ENCODE data around the gene PPM1J. TPM values are rescaled to one million over a fixed set of nuclear protein-coding genes. Genes with fewer than 3 reads are reported as not detected.
A peak's percentile ranks its signal among the peaks of the same experiment; 100 is the strongest.

The PPM1J gene
- total RNA-seq, 1 donor: 1.1 TPM

- Histone ChIP-seq H3K27me3 (ENCODE audit: insufficient read depth, low read length) (no peaks in the 10 kb centered on the region), H3K27ac (ENCODE audit: low read depth, low read length) (peak overlapping the region; percentile 77), H4K20me1 (ENCODE audit: insufficient read depth, low read length) (peaks cover 6% of the 10 kb centered on the region), H2AFZ (ENCODE audit: low read length) (peak overlapping the region; percentile 67), H3K79me2 (ENCODE audit: insufficient read depth, low read length) (peaks cover 54% of the 10 kb centered on the region), H3K4me2 (ENCODE audit: insufficient read depth, low read length) (peak overlapping the region; percentile 85), H3K4me3 (ENCODE audit: insufficient read depth, low read length) (peak overlapping the region; percentile 89), H3K9me3 (ENCODE audit: low read depth, low read length) (no peaks in the 10 kb centered on the region), H3K4me1 (ENCODE audit: insufficient read depth, low read length) (peaks cover 23% of the 10 kb centered on the region), H3K36me3 (ENCODE audit: insufficient read depth, low read length) (peaks cover 14% of the 10 kb centered on the region)
- DNase-seq (ENCODE audit: insufficient read length, low spot score, missing footprints): peak; percentile 89
- no peak for TF ChIP-seq CTCF (IDR thresholded peaks at IDR 0.05; ENCODE audit: extremely low read depth, low read depth, low read length)
Observed at GRCh38 chr1:112674986-112675727, 40.0 kb downstream of the PPM1J start.

GRCh38 chr1:112674440-112674985 lies 40.6 kb downstream of the PPM1J start, which contains the start of gene MOV10:
Gene MOV10 (plus strand): TSS chr1:112674659. CDS start chr1:112674913, 254 bp downstream.
- H3K79me2 ChIP-seq (ENCODE audit: insufficient read depth, low read length): peaks cover 50% of the 10 kb centered on the region
- peaks cover 6% of the 10 kb centered on the region for H4K20me1 ChIP-seq (ENCODE audit: insufficient read depth, low read length)
- no peaks in the 10 kb centered on the region for H3K27me3 ChIP-seq (ENCODE audit: insufficient read depth, low read length)
- peak within 1 kb of the TSS; percentile 89 for H3K4me3 ChIP-seq (ENCODE audit: insufficient read depth, low read length)
- no peak for TF ChIP-seq CTCF (IDR thresholded peaks at IDR 0.05; ENCODE audit: extremely low read depth, low read depth, low read length)
- peaks cover 23% of the 10 kb centered on the region for H3K4me1 ChIP-seq (ENCODE audit: insufficient read depth, low read length)
- DNase-seq (ENCODE audit: insufficient read length, low spot score, missing footprints): peak; percentile 91
- peak within 1 kb of the TSS; percentile 85 for H3K4me2 ChIP-seq (ENCODE audit: insufficient read depth, low read length)
- no peaks in the 10 kb centered on the region for H3K9me3 ChIP-seq (ENCODE audit: low read depth, low read length)
- H3K27ac ChIP-seq (ENCODE audit: low read depth, low read length): peak within 1 kb of the TSS; percentile 77
- peaks cover 20% of the 10 kb centered on the region for H3K36me3 ChIP-seq (ENCODE audit: insufficient read depth, low read length)
- H2AFZ ChIP-seq (ENCODE audit: low read length): peak within 1 kb of the TSS; percentile 67

GRCh38 chr1:112673592-112674439 lies 41.3 kb downstream of the PPM1J start:
- Histone ChIP-seq H2AFZ (ENCODE audit: low read length) (peak overlapping the region; percentile 64), H3K36me3 (ENCODE audit: insufficient read depth, low read length) (peaks cover 26% of the 10 kb centered on the region), H3K4me2 (ENCODE audit: insufficient read depth, low read length) (peak overlapping the region; percentile 85)

More at GRCh38 chr1:112673592-112674439, 41.3 kb downstream of the PPM1J start:
- TF ChIP-seq CTCF (IDR thresholded peaks at IDR 0.05; ENCODE audit: extremely low read depth, low read depth, low read length): peak; percentile 70
- Histone ChIP-seq H4K20me1 (ENCODE audit: insufficient read depth, low read length) (peaks cover 6% of the 10 kb centered on the region), H3K4me1 (ENCODE audit: insufficient read depth, low read length) (peaks cover 23% of the 10 kb centered on the region), H3K4me3 (ENCODE audit: insufficient read depth, low read length) (peak overlapping the region; percentile 89), H3K27ac (ENCODE audit: low read depth, low read length) (peak overlapping the region; percentile 77), H3K27me3 (ENCODE audit: insufficient read depth, low read length) (no peaks in the 10 kb centered on the region), H3K9me3 (ENCODE audit: low read depth, low read length) (no peaks in the 10 kb centered on the region), H3K79me2 (ENCODE audit: insufficient read depth, low read length) (peaks cover 43% of the 10 kb centered on the region)
- no peak for DNase-seq (ENCODE audit: insufficient read length, low spot score, missing footprints)
